Activated CD8-positive, alpha-beta memory T cell treated with anti-CD3 and anti-CD28 coated beads, Interleukin-2, amount 50 U/mL, for 24 hours (primary cell): Measurements from ENCODE around the gene SARDH.
"Not testable (repeated sequence)": the region's sequence is repeated elsewhere in the genome, so short reads cannot be mapped to it uniquely, and the experiment has no call there.

Source experiments
- DNase-seq: peaks from one replicate; pipeline ENCODE4 v3.0.0-alpha.2; 2020; ENCODE audit errors: extremely low read depth

The SARDH gene

DNA sequence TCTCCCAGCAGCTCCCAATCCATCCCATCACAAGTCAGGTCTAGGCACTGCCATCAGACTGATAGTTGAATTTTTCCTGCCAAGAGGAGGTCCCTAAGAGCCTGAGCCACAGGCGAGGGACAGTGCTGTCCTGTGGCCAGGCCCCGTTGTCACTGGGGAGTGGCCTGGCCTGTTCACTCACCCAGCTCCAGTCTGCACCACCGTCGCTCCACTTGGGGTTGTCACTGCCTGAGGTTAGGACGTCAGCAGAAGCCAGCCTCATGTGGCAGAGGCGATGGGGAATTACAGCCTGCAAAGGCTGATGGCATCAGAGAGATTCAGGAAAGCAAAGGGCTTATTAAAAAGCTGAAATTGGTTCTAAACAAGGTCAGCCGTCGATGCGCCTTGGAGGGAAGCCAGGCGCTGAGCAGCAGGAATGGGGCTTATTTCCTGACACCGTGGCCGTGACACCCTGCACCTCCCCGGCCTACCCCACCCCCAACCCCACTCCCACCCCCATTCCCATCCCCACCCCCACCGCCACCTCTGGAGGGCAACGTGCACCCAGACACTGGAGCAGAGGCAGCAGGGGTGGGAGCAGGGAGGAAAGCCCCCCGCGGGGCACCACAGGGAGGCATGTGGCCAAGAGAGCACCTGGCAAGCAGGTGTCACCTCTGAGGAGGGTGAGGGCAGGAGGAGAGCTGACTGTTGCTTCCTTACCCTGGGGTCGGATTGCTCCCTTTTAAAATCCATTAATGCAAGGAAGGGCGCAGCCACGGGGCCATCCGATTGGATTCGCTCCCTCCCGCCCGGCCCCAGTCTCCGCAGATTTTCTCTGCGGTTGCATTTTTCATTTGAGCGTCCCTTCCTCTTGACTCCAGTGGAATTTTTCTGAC lies 105.1 kb downstream of the SARDH start:
- no peak for DNase-seq

DNA sequence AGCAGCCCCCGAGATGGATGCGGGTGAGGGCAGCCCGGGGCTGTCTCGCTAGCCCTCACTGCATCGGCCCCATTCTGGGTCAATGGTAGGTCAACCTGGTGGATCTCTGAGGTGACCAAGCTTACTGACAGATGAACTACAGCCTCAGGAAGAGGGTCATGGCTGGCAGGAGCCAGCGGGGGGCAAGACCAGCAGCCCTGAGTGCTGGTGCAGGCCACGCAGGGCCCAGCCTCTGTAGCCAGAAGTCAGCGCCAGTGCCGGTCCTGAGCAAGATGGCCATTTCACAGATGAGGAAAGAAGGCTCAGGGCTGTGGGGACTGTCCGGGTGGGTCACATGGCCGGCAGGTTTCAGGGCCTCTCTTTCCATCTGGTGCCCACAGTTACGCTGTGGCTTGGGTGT lies 107.0 kb downstream of the SARDH start:
- no peak for DNase-seq

DNA sequence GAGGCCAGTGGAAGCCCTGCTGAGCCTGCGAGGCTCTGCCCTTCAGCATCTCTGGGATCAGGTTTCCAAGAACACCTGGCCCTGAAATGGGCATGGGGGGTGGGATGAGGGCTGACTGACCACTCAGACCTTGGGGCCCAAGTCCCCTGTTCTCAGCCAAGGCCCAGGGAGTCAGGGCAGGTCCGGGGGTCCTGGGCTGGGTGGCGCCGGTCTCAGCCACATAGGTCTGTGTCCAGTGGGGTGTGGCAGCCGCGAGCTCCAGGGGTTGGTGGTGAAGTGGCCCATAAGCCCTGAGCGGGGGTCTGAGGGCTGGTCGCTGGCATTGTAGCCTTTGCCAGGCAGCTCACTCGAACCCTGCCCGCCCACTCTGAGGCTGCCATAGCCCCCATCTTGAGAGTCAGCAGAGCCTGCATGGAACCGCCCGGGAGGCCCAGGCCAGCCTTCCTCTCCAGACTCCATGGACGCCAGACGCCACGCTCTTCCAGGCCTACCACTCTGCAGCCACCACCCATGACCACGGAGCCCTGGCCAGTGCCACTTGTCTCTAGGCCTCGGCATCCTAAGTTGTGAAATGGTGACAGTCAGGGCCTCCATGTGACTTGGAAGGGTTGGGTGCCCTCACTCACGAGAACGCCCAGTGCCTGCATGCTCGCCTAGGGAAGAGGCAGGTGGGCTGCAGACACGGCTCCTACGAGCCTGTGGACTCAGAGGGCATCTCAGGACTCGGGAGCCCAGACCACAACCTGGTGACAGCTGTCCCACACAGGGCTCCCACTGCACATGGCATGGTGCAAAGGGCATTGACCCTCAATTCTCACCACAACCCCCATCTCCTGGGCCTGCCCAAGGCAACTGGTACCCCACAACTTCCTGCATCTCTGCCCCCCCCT lies 108.7 kb downstream of the SARDH start:
- no peak for DNase-seq

DNA sequence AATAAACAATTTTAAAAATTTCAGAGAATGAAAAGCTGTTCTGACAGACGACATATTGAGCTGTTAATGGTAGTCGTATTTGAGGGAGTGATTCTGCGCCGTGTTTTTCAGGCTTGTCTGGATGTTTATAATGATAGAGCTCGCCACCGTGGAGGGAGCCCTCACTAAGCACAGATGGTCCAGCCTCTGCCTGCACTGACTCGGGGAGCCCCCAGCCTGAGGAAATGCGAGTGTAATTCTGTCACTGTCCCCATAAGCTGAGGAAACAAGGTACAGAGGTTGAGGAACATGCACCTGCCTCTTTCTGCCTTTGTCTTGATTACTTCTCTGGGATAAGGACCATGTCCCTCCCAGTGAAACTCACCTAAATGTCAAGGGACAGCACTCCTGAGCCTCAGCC lies 109.4 kb downstream of the SARDH start:
- no peak for DNase-seq

DNA sequence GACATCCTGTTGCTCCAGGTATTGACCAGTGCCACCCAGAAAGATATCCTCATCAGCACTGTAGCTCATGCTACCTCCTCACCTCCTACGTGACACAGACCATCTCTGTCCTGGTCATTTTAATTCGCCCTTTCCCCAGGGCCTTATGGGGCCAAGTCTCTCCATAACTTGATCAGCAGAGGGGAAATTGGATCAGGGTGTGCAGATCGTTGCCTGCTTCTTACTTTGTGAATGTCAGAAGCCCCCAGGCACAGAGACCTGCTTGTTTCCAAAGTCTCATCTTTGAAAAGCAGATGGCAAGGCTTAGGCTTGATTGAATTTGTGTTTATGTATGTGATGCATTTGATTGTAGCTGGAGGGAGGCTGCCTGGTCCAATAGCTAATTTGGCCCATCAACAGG lies 110.8 kb downstream of the SARDH start:
- no peak for DNase-seq

DNA sequence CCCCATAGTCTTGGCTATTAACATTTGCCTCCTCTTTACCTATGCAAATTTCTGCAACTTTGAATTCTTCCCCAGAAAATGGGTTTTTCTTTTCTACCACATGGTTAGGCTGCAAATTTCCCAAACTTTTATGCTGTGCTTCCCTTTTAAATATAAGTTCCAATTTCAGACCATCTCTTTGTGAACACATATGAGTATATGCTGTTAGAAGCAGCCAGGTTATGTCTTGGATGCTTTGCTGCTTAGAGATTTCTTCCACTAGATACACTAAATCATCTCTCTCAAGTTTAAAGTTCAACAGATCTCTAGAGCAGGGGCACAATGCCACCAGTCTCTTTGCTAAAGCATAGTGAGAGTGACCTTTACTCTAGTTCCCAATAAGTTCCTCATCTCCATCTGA lies 112.1 kb downstream of the SARDH start:
- not testable (repeated sequence) for DNase-seq

DNA sequence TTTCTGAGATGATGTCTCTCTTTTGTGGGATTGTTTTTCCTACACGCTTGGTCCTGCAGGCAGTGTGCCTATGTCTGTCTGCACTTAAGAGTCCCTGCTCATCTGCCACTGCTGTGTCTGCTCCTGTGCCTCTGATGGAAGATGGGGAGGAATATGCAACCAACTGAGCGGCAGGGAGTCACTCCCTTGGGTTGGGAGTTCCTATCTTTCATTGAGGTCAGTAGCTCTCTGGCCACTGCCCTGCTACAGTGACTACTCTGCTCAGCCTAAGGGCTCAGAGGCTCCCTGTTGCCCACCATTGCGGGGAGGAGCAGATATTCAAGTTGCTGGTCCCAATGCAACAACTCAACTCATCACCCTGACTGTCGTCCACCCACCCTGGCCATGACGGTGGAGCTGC lies 115.6 kb downstream of the SARDH start:
- no peak for DNase-seq

DNA sequence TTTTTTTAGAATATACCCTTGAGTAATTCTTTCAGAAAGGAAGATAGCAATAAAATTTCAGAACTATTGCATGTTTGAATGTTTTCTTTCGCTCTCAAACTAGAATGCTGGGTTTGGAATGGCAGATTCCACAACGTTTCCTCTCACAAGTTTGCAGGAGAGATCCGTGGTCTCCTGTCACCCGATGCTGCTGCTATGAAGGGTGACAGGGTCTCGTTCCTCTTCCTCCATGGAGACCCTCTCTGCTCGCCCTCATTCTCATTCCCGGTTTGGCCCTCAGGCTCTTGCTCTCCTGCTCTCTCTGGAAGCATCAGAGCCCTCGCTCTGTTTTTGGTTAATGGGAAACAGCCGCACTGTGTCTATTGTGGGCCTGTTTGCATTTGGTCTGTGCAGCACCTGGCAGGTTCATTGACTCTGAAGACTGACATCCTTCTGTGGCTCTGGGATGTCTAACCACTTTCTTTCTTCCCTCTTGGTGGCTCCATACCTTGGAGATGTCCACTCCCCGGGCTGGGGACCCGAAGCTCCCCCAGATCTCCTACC lies 116.4 kb downstream of the SARDH start:
- no peak for DNase-seq

DNA sequence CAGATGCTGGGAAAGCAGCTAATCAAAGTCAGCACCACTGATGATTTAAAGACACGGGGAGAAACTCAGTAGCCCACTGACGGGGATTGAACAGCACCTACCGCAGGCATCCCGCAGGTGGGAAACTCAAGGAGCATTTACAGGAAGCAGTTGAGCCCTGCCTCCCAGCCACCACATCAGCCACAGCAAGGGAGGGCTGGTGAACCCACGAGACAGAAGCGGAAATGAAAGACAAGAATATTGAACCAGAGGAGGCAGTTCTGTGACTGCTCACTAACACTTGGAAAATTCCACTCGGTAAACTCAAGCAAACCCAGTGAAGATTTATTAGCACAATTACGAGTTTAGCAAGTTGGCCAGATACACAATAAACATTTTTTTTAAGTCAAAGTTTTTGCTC lies 118.4 kb downstream of the SARDH start:
- no peak for DNase-seq

DNA sequence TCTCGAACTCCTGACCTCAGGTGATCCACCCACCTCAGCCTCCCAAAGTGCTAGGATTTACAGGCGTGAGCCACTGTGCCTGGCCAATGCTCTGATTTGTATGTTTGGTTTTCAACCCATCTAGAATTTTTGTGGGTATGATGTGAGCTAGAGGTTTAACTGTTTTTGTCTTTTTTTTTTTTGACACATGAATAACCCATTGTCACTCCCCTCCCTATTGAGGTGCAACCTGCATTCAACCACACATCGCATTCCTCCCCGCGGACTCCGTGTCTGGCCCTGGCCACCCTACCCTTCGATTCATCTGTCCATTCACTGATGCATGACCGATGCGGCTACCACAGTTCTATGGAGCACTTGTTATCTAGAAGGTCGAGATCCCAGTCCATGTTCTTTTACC lies 119.4 kb downstream of the SARDH start:
- DNase-seq, result no peak

DNA sequence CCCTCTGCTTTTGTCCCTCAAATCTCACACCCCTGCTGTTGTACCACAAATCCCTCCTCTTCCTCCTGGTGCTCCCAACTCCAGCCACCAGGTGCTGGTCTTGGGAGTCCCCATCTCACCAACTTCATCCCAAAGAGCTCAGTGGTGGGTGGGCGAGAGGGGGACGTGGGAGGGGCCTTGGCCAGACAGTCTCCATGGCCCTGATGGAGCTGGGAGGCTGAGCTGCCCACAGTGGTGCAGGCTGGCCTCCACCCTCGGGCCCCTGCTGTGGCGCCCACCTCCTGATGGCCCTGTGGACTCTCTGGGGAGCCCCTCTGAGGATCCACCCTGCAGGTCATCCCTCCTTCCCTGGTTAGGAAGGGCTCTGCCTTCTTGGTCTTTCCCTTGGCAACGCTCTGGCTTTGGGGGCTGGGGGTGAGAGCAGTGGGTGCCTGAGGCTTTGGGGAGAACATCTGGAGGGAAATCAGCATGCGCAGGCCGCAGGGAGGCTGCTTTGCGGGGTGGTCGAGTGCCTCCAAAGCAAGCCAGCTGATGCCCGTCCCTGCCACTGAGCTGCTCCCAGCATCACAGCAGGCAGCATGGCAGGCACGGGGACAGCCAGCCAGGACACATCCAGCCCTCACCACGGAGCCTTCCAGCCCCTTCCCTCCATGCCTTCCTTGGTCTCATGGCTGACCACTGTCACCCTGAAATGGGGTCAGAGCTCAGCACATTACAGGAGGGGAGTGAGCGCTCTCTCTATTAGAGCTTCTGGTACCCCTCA lies 121.3 kb downstream of the SARDH start:
- no peak for DNase-seq

DNA sequence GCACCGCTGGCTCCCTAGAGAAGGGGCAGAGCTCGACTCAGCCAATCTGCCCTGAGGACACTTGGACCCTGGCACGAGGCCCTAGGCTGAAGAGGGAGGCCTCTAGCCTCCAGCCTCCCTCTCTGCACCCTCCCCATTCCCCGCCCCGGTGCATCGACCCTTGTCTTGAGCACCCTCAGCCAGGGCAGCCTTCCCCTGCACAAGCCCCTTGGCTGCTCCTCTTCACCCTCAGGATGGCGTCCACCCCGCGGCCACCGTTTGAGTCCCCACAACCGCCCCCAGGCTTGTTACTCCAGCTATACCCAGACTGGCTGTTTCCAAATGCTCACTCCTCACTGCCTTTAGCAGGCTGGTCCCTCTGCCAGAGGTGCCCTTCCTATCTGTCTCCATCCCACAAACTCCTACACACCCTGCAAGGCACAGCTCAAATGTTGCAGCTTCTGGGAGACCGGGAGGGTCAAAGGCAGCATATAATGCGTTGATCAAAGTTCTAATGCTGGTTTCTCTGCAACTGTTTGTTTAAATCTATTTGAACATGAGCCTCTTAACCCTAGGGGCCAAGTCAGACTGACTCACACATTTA lies 122.5 kb downstream of the SARDH start:
- no peak for DNase-seq

DNA sequence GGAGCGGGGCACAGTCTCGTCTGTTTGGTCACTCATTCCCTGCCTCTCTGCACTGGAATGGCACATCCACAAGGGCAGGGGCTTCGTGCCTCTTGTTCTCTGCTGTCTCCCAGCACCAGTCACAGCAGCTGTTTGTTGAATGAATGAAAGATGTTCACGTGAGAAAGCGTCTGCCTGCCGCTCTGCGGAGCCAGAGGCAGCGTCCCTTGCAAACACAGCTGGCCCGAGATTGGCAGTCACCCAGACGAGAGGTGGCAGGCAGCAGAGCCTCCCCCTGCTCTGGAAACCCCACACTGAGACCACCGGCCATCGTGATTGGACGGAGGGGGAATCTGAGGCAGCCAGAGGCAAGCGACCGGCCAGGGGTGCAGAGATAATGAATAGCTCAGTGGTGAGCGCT lies 123.0 kb downstream of the SARDH start:
- no peak for DNase-seq

DNA sequence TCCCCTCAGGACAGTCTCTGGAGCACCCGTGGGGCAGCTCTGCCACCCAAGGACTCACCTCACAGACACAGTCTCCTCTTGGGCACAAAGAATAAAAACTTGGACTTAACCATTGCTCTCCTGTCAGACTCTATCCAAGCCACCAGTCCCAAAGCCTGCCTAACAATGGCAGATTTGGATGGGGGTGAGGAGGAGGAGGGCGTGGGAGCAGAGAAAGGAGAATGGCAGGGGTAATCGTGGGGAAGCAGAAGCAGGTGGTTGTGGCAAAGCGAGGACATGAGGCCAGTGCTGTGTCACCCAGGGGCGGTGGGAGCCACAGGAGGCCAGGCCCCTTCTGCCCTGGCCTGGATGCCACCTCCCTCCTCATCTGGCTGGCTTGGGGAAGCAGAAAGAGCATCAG lies 123.5 kb downstream of the SARDH start:
- DNase-seq, result no peak

DNA sequence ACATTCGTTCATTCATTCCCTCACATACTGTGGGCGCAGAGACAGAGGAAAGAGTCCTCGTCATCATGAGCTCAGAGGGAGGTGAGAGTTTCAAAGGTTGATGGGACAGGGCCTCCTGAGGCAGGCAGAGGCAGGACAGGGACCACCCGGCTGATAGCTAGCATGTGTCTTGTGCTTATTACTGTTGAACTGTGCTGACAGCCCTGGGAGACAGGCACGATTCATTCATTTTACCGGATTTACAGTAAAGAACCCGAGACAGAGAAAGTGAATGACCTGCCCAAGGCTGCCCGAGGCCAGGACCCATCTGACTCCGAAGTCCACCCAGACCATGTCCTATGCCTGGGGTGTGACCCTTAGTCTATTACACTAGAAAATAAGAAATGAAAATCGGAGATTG lies 124.1 kb downstream of the SARDH start:
- no peak for DNase-seq
